ENCODE data around the gene RBMX2. TPM values are rescaled to one million over a fixed set of nuclear protein-coding genes. Genes with fewer than 3 reads are reported as not detected.
"Not testable (repeated sequence)": the region's sequence is repeated elsewhere in the genome, so short reads cannot be mapped to it uniquely, and the experiment has no call there.

RBMX2 gene
- 21.1 and 23.6 TPM in 2 replicates for total RNA-seq

DNA sequence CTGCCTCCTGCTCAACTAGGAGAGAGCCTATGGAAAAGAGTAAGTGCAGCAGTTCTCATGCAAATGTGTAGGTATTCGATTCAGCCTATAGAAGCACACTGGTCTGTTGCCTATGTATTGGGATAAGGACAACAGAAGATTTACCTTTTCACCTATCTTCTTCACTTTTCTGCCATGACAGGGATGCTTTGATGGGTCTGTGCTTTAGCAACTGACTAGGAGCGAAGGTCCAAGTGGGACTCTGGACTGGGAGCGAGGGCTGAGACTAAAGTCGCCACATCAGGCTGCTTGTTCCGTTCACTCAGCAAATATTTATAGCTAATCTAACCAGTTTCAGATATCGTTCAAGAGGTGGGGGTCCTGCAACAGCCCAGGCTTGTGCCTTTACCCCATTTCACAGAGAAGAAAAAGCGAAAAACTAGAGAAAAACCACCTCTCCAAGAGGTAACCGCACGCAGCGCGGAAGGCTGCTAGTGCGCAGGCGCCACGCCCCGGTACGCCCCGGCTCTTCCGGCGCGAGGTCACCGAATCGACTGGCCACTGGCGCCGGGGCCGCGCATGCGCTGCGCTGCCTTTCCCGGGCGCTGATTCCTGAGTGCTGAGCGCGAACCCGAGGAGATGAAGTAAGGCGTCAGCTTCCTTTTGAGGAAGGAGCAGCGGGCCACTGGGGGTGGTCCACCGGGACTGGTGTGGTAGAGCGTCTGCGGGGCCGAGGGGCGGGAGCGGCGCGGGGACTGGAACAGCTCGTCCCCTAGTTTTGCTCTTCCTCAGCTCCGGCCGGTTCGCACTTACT lies at the start of gene RBMX2:
Gene RBMX2, plus strand, starts transcription at position 573 of the 793 bp plus-strand sequence. Its CDS starts 46 bp downstream, at position 619.
- intact Hi-C loops (cut with micrococcal nuclease) = loop anchor here (1.0 to 5.0 kb wide), 3 partner anchors 62 to 502 kb away; partner anchors contain the start of genes ENOX2, SLC25A14 and ZNF280C
- TF ChIP-seq, protein P1, sequence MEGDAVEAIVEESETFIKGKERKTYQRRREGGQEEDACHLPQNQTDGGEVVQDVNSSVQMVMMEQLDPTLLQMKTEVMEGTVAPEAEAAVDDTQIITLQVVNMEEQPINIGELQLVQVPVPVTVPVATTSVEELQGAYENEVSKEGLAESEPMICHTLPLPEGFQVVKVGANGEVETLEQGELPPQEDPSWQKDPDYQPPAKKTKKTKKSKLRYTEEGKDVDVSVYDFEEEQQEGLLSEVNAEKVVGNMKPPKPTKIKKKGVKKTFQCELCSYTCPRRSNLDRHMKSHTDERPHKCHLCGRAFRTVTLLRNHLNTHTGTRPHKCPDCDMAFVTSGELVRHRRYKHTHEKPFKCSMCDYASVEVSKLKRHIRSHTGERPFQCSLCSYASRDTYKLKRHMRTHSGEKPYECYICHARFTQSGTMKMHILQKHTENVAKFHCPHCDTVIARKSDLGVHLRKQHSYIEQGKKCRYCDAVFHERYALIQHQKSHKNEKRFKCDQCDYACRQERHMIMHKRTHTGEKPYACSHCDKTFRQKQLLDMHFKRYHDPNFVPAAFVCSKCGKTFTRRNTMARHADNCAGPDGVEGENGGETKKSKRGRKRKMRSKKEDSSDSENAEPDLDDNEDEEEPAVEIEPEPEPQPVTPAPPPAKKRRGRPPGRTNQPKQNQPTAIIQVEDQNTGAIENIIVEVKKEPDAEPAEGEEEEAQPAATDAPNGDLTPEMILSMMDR (IDR thresholded peaks at IDR 0.05) = no peak
- H3K4me1 Mint-ChIP-seq = peaks cover 19% of the 10 kb centered on the region
- H3K27me3 Mint-ChIP-seq = peaks cover 7% of the 10 kb centered on the region
- no peaks in the 10 kb centered on the region for H3K9me3 Mint-ChIP-seq
- ATAC-seq (ENCODE audit: low read depth) = peak; percentile 87
- peaks cover 15% of the 10 kb centered on the region for H3K36me3 Mint-ChIP-seq (ENCODE audit: low read depth)
- H3K27ac Mint-ChIP-seq = peak within 1 kb of the TSS; percentile 91
- peak within 1 kb of the TSS; percentile 86 for H3K4me3 Mint-ChIP-seq
- ChIA-PET POLR2A (interaction anchor here (1.0 kb wide), 3 partner anchors 62 to 501 kb away, joined by 3 read pairs; partner anchors contain the start of genes ENOX2, SLC25A14 and ZNF280C), CTCF (no interaction called here)
- DNase-seq = peak; percentile 60

DNA sequence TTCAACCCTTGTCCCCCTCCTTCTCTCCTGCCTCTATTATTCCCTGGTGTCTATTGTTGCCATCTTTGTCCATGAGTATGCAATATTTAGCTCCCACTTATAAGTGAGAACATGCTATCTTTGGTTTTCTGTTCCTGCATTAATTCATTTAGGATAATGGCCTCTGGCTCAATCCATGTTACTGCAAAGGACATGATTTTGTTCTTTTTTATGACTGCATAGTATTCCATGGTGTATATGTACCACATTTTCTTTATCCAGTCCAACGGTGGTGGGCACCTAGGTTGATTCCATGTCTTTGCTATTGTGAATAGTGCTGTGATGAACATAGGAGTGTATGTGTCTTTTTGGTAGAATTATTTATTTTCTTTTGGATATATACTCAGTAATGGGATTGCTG lies 49.7 kb upstream of the RBMX2 start:
- H3K4me1 Mint-ChIP-seq; intact Hi-C loops (cut with micrococcal nuclease); CTCF ChIA-PET; POLR2A ChIA-PET; H3K4me3 Mint-ChIP-seq; ATAC-seq (ENCODE audit: low read depth); H3K27me3 Mint-ChIP-seq; H3K9me3 Mint-ChIP-seq; DNase-seq; H3K27ac Mint-ChIP-seq: not testable (repeated sequence)
- peaks cover 34% of the 10 kb centered on the region for H3K36me3 Mint-ChIP-seq (ENCODE audit: low read depth)

- ChIA-PET CTCF (no interaction called here), POLR2A (no interaction called here)
- Mint-ChIP-seq H3K27ac (no peak overlapping the region), H3K9me3 (no peaks in the 10 kb centered on the region), H3K4me3 (no peak overlapping the region), H3K27me3 (no peaks in the 10 kb centered on the region), H3K4me1 (no peaks in the 10 kb centered on the region), H3K36me3 (ENCODE audit: low read depth) (peaks cover 4% of the 10 kb centered on the region)
- ATAC-seq (ENCODE audit: low read depth) (no peak), DNase-seq (no peak)
- TF ChIP-seq, protein P1 (IDR thresholded peaks at IDR 0.05) = no peak
- intact Hi-C loops (cut with micrococcal nuclease) = no loop called here
Measured at GRCh38 chrX:130376077-130376476, 25.7 kb upstream of the RBMX2 start.

DNA sequence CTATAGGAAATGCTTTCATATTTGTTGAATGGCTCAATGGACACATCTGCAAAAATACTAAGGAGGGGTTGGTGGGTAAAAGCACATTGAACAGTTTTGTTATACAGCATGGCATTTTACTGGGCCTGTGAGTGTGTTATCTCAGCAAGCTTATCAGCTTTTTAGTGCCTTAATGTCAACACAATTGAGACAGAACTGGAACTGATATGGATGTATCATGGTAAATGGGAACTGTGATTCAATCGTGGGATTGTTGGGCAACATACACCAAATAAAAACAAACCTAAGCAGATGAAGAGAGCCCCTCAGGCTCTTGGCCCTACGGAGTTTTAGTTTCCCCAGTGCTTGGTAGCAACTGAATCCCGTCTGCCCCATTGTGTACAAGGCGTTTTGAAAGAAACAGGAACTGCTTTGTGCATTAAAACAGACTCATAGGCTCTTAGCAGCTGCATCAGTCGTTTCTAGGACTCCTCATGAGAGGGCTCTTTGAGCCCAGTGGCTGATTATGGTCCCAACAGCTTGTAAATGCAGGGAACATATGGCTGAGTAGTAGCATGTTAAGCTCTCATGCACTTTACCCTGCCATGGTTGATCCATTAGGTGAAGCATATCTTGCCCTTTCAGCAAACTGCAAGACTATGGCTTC lies 23.6 kb upstream of the RBMX2 start:
- Mint-ChIP-seq H3K27ac (no peak overlapping the region), H3K4me1 (no peaks in the 10 kb centered on the region), H3K27me3 (peaks cover 1% of the 10 kb centered on the region), H3K9me3 (no peaks in the 10 kb centered on the region), H3K36me3 (ENCODE audit: low read depth) (no peaks in the 10 kb centered on the region), H3K4me3 (no peak overlapping the region)
- CTCF ChIA-PET = no interaction called here
- intact Hi-C loops (cut with micrococcal nuclease) = no loop called here
- no peak for DNase-seq
- POLR2A ChIA-PET = no interaction called here
- ATAC-seq (ENCODE audit: low read depth) = no peak
- TF ChIP-seq, protein P1 (IDR thresholded peaks at IDR 0.05) = no peak

GRCh38 chrX:130385520-130385919 lies 16.3 kb upstream of the RBMX2 start, which contains the start of gene GPR119:
Gene GPR119 (minus strand): TSS chrX:130385674. CDS start chrX:130385447, 227 bp downstream.
- Mint-ChIP-seq H3K27ac (no peak within 1 kb of the TSS), H3K27me3 (peaks cover 1% of the 10 kb centered on the region), H3K4me3 (no peak within 1 kb of the TSS), H3K36me3 (ENCODE audit: low read depth) (no peaks in the 10 kb centered on the region), H3K4me1 (no peaks in the 10 kb centered on the region), H3K9me3 (no peaks in the 10 kb centered on the region)
- TF ChIP-seq, protein P1 (IDR thresholded peaks at IDR 0.05) = no peak
- intact Hi-C loops (cut with micrococcal nuclease) = no loop called here
- ATAC-seq (ENCODE audit: low read depth) (no peak), DNase-seq (no peak)
- POLR2A ChIA-PET = no interaction called here
- CTCF ChIA-PET = no interaction called here

All from activated B cell treated with CpG ODN at 0.5 μM for 24 hours (primary cell).